Renal pelvis (tissue), 4 donors: ENCODE measurements around the gene ASPN. TPM values are rescaled to one million over a fixed set of nuclear protein-coding genes. Genes with fewer than 3 reads are reported as not detected.
"Not testable (repeated sequence)": the region's sequence is repeated elsewhere in the genome, so short reads cannot be mapped to it uniquely, and the experiment has no call there.

Experiments used
- DNase-seq: peaks from one replicate; pipeline ENCODE4 v3.0.0-alpha.2; 2013
- polyA plus RNA-seq, 3 donors: library from polyadenylated mRNA; unstranded; fragments of 120-200 nt; gene quantifications; one replicate each; pipeline ENCODE4 v1.2.1, GENCODE V29; 2013; ENCODE audit not compliant: insufficient read length in 3 of 3

ASPN gene
- polyA plus RNA-seq, 3 donors: 8.4 to 14.7 (median 10.0) TPM

DNA sequence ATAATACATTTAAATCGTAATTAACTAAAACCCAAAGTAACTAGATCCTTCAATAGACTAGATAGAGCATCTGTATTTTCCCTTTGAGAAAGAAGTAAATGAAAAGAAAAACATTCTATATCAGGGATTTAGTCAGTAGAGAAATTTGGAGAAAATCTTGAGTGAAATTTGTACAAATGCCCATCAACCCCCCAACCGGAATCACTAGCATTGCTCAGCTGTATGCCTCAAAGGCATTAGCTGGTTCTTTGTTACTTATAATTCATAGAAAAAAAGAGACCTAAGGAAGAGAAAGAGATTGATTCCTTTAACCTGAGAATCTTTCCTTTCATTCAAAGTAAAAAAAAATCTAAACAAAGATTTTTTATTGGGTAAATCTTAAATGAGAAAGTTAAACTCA, 58.7 kb downstream of the ASPN start:
- DNase-seq: no peak

DNA sequence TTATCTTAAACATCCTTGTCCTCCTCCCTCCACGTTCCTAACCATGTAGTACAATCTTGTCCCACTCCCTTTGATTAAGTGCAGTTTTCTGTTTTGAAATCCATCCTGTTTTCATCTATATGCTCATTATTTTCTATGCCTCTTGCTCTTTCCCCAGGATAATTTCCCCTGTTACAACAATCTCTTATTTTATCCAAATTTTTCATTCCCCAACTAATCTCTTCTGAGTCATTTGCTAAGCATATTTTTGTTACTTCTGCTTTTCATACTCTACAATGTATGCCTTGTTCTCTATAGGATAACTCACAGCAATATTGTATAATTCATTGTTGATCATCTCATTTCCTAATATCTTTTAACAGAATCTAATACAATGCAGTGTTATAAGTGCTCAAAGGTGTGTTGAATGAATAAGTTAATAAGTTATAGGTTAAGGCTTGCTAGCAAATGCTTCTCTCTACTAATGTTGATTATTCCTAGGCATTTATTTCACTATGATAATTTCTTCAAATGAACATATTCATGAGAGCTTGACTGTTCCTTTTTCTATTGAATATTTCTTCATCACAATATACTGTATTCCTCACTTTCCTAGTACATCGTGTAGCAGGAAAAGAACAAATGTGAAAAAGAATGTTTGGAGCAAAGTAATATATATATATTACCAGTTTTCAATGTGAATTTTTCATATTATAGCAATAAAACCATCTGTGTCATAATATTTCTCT, 59.5 kb downstream of the ASPN start:
- DNase-seq: no peak

DNA sequence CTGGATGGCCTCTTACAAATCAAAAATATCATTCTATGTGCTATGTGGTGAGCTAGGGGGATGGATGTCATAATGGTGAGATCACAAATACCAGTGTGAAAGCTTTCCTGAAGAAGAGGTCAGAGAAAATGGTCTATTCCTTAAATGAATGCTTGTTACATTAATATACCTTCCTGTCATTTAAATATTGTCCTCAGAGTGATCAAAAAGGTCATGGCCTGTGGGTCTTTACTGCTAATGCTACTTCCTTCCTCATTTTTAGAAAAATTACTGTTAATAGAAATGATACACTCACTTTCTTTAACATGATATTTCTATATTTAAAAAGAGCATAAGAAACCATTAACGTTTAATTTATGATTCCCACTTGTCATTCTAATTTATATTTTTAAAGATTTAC, 67.7 kb downstream of the ASPN start:
- no peak for DNase-seq

DNA sequence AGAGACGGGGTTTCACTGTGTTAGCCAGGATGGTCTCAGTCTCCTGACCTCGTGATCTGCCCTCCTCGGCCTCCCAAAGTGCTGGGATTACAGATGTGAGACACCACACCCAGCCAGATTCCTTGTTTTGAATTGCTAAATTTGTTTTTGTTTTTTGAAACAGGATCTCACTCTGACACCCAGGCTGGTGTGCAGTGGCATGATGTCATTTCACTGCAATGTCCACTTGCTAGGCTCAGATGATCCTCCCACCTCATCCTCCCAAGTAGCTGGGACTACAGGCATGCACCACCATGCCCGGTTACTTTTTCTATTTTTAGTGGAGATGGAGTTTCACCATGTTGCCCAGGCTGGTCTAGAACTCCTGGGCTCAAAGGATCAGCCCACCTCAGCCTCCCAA, 71.1 kb downstream of the ASPN start:
- DNase-seq: not testable (repeated sequence)

DNA sequence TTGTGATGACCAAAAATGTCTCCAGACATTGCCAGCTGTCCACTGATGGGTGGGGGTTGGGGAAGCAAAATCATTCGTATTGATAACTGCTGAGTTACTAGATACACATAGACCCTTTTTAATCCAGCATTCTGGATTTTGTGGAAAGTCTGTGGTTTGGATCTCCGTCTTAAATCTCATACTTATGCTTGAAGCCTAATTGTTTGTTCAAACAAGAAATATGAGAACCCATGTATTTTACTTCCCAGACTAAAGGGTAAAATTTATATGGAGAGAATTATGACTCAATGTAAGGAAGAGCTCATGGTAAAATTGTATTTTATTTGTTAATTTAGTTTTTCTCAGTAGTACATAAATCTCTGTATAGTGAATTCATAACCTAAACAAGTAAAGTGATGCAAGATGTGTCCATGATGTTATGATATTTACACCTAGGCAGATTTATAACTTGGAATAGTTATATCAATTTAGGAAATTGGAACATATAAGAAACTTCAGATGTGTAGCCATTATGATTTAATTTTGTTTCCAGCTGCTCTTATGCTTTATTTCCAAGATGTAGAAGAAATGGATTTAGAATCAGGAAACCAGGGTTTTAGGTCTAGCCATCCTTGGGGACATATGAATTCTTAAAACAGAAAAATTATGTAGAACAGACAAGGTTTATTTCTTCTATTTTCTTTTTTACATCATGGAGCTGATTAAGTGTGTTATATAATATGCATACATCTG, 73.4 kb downstream of the ASPN start:
- DNase-seq: no peak

DNA sequence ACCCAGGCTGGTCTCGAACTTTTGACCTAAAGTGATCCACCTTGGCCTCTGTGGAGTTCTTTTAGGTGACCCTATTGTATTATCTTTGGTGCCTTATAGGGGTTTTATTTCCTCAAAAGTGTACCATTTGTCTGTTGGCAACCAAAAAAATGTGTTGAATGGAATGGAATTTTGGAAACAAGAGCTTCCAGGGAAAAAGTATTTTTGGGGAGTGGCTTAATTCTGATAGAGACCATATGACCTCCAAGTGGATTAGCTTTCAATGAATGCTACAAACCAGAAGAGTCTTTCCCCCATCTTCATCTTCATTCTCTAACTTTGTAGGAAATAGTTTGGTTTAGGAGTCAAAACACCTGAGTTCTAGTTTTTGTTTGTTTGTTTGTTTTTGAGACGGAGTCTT, 74.5 kb downstream of the ASPN start:
- DNase-seq: no peak

GRCh38 chr9:92406477-92406876, 75.8 kb downstream of the ASPN start:
- DNase-seq: no peak

Other genes starting within 250 kb of the ASPN start
- gene IARS1, start 188.8 kb downstream of the ASPN start, polyA plus RNA-seq: 100 to 1,000 TPM in 2 of 3 donors, 10 to 100 TPM in 1; 96.5 to 115 (median 114) TPM
- 10 to 100 TPM; 42.1 to 57.1 (median 48.5) TPM for gene NOL8, start 157.2 kb downstream of the ASPN start, polyA plus RNA-seq
- gene CENPP, start 156.6 kb downstream of the ASPN start, polyA plus RNA-seq: 1 to 10 TPM; 5.3 to 8.4 (median 5.9) TPM
- gene OGN, start 77.9 kb downstream of the ASPN start, polyA plus RNA-seq: 10 to 100 TPM; 28.7 to 65.2 (median 40.6) TPM
- 1 to 10 TPM in 1 of 3 donors, under 1 TPM in 2; 0.30 to 1.5 (median 0.99) TPM for gene OMD, start 58.0 kb downstream of the ASPN start, polyA plus RNA-seq
- gene ECM2, start 53.5 kb upstream of the ASPN start, polyA plus RNA-seq: 10 to 100 TPM; 10.5 to 14.1 (median 12.2) TPM
- gene IPPK, start 187.6 kb upstream of the ASPN start, polyA plus RNA-seq: 10 to 100 TPM; 10.2 to 14.5 (median 12.0) TPM